A549 (cell line): ENCODE data around the gene DIAPH1. TPM values are rescaled to one million over a fixed set of nuclear protein-coding genes. Genes with fewer than 3 reads are reported as not detected.
A peak's percentile ranks its signal among the peaks of the same experiment; 100 is the strongest.

Source experiments
- ATAC-seq, 2 experiments: fragments of 200-7000 bp in 1 of 2; fragments of >200 bp in 1 of 2; cut with Nextera tagmentation in 1 of 2; cut with Tn5 transposase in 1 of 2; 3 replicates each; pipeline versions ENCODE4 v1.8.0 to v1.9.1; 2018 to 2020; ENCODE audit warnings: mild to moderate bottlenecking in 1 of 2, moderate library complexity in 1 of 2
- CTCF ChIA-PET: fragments of 300-600 bp; sonication (Branson Sonifier 250); formaldehyde crosslinking; extraction: SDS; loops from one replicate; lab custom pipeline; 2021; ENCODE audit warnings: antibody characterized with exemption, inconsistent platforms; lab: Yijun Ruan, JAX
- POLR2A ChIA-PET: fragments of 350-600 bp; formaldehyde crosslinking; extraction: SDS; loops from one replicate; lab custom pipeline; 2021; ENCODE audit warnings: antibody characterized with exemption, inconsistent platforms; lab: Yijun Ruan, JAX
- DNase-seq, 2 experiments: peaks; one replicate each; pipeline versions ENCODE4 v3.0.0 to v3.0.0-alpha.2; 2011 to 2016; ENCODE audit warnings: low read depth in 1 of 2, low spot score in 1 of 2
- FAIRE-seq: peaks from 2 replicates; lab custom pipeline; 2011; peaks lifted over from hg19 to GRCh38; lab: Jason Lieb, UNC
- H3K27ac ChIP-seq, 2 experiments: fragments of >200 bp; sonication (Bioruptor Twin); formaldehyde crosslinking; 3 replicates each; pipeline ENCODE4 v1.5.1; 2016 to 2017
- H3K4me1 ChIP-seq: fragments of >200 bp; sonication (Bioruptor Twin); formaldehyde crosslinking; 3 replicates; pipeline ENCODE4 v1.6.1; 2016
- H3K4me2 ChIP-seq: fragments of >200 bp; sonication (Bioruptor Twin); formaldehyde crosslinking; 3 replicates; pipeline ENCODE4 v1.6.1; 2016
- H3K4me3 ChIP-seq: fragments of >200 bp; sonication (Bioruptor Twin); formaldehyde crosslinking; 3 replicates; pipeline ENCODE4 v1.5.1; 2016
- H3K9me3 ChIP-seq: fragments of >200 bp; sonication (Bioruptor Twin); formaldehyde crosslinking; 3 replicates; pipeline ENCODE4 v1.6.1; 2016
- ATOH8 ChIP-seq: fragments of 250-450 bp; sonication (Bioruptor Pico); IDR thresholded peaks from 2 replicates; pipeline ENCODE4 v1.5.0; 2020; ENCODE audit warnings: low read depth, mild to moderate bottlenecking, moderate library complexity
- CBX2 ChIP-seq: fragments of 200-600 bp; sonication (generic); IDR thresholded peaks from 2 replicates; pipeline ENCODE4 v1.6.1; 2016; ENCODE audit warnings: low read depth, mild to moderate bottlenecking, borderline replicate concordance
- CHD2 ChIP-seq: fragments of 150-350 bp; IDR thresholded peaks from 2 replicates; pipeline ENCODE4 v1.6.1; 2014; ENCODE audit warnings: low read length; ENCODE audit not compliant: partially characterized antibody
- CHD4 ChIP-seq: fragments of 200-600 bp; sonication (generic); IDR thresholded peaks from 2 replicates; pipeline ENCODE4 v1.6.1; 2016; ENCODE audit warnings: antibody characterized with exemption, mild to moderate bottlenecking, borderline replicate concordance
- EHF ChIP-seq: fragments of 250-450 bp; sonication (Bioruptor Pico); IDR thresholded peaks from 2 replicates; pipeline ENCODE4 v1.5.0; 2020; ENCODE audit warnings: mild to moderate bottlenecking
- EHMT2 ChIP-seq: fragments of 200-600 bp; sonication (generic); IDR thresholded peaks from 2 replicates; pipeline ENCODE4 v1.6.1; 2016; ENCODE audit warnings: antibody characterized with exemption, low read depth, mild to moderate bottlenecking, moderate library complexity
- ELK1 ChIP-seq: fragments of 150-350 bp; IDR thresholded peaks from 2 replicates; pipeline ENCODE4 v1.6.1; 2014; ENCODE audit warnings: low read depth, mild to moderate bottlenecking, low read length
- ESRRA ChIP-seq: fragments of 150-350 bp; IDR thresholded peaks from 2 replicates; pipeline ENCODE4 v1.6.1; 2014; ENCODE audit warnings: mild to moderate bottlenecking, low read length, borderline replicate concordance
- FOXS1 ChIP-seq: fragments of 250-450 bp; sonication (Bioruptor Pico); IDR thresholded peaks from 2 replicates; pipeline ENCODE4 v1.5.0; 2020; ENCODE audit warnings: mild to moderate bottlenecking, moderate library complexity
- HEYL ChIP-seq: fragments of 250-450 bp; sonication (Bioruptor Pico); IDR thresholded peaks from 2 replicates; pipeline ENCODE4 v1.8.0; 2021; ENCODE audit warnings: mild to moderate bottlenecking, moderate library complexity
- HOXB13 ChIP-seq: fragments of 250-450 bp; sonication (Bioruptor Pico); IDR thresholded peaks from 2 replicates; pipeline ENCODE4 v1.5.0; 2020; ENCODE audit warnings: low read depth, mild to moderate bottlenecking, moderate library complexity
- HOXB5 ChIP-seq: fragments of 250-450 bp; sonication (Bioruptor Pico); IDR thresholded peaks from 2 replicates; pipeline ENCODE4 v1.5.0; 2020; ENCODE audit warnings: mild to moderate bottlenecking, moderate library complexity
- KDM1A ChIP-seq: fragments of 200-600 bp; sonication (generic); IDR thresholded peaks from 2 replicates; pipeline ENCODE4 v1.6.1; 2016; ENCODE audit warnings: low read depth, mild to moderate bottlenecking
- KDM5A ChIP-seq: fragments of 200-600 bp; sonication (generic); IDR thresholded peaks from 2 replicates; pipeline ENCODE4 v1.6.1; 2016; ENCODE audit warnings: antibody characterized with exemption, mild to moderate bottlenecking
- MAFK ChIP-seq: fragments of 450-650 bp; IDR thresholded peaks from 2 replicates; pipeline ENCODE4 v1.6.1; 2014; ENCODE audit not compliant: partially characterized antibody
- MYC ChIP-seq: IDR thresholded peaks from 2 replicates; pipeline ENCODE4 v1.6.1; 2012; ENCODE audit warnings: mild to moderate bottlenecking, inconsistent platforms, low read length, improper control_type of control experiment, borderline replicate concordance
- NFE2L2 ChIP-seq: fragments of 150-350 bp; conservative IDR thresholded peaks from 2 replicates; pipeline ENCODE4 v1.6.1; 2014; ENCODE audit warnings: low read length
- NPAS2 ChIP-seq: fragments of 250-450 bp; sonication (Bioruptor Pico); IDR thresholded peaks from 2 replicates; pipeline ENCODE4 v1.8.0; 2022; ENCODE audit warnings: mild to moderate bottlenecking, moderate library complexity, borderline replicate concordance
- PHF8 ChIP-seq: fragments of 200-600 bp; sonication (generic); IDR thresholded peaks from 2 replicates; pipeline ENCODE4 v1.6.1; 2016; ENCODE audit warnings: low read depth, mild to moderate bottlenecking, antibody characterized with exemption, moderate library complexity, borderline replicate concordance
- POLR2A ChIP-seq: IDR thresholded peaks from 2 replicates; pipeline ENCODE4 v1.6.1; 2012; ENCODE audit warnings: mild to moderate bottlenecking, low read length
- RAD21 ChIP-seq, 2 experiments: fragments of >200 bp in 1 of 2; sonication (Bioruptor Twin) in 1 of 2; formaldehyde crosslinking in 1 of 2; IDR thresholded peaks in 1 of 2; conservative IDR thresholded peaks in 1 of 2; 2 replicates in 1 of 2; 3 replicates in 1 of 2; pipeline ENCODE4 v1.6.1; 2012 to 2018; ENCODE audit warnings: inconsistent platforms in 1 of 2
- RFX5 ChIP-seq: fragments of 450-650 bp; IDR thresholded peaks from 2 replicates; pipeline ENCODE4 v1.7.1; 2014; ENCODE audit warnings: antibody characterized with exemption, mild to moderate bottlenecking, moderate library complexity
- RNF2 ChIP-seq: fragments of 200-600 bp; sonication (generic); IDR thresholded peaks from 2 replicates; pipeline ENCODE4 v1.6.1; 2016; ENCODE audit warnings: low read depth, mild to moderate bottlenecking, antibody characterized with exemption, moderate library complexity, borderline replicate concordance
- TP53 ChIP-seq: fragments of 250-450 bp; sonication (Bioruptor Pico); IDR thresholded peaks from 2 replicates; pipeline ENCODE4 v1.5.0; 2021; ENCODE audit warnings: mild to moderate bottlenecking, moderate library complexity
- ZC3H11A ChIP-seq: fragments of 450-650 bp; IDR thresholded peaks from 2 replicates; pipeline ENCODE4 v1.6.1; 2014; ENCODE audit warnings: antibody characterized with exemption, mild to moderate bottlenecking
- ZNF302 ChIP-seq: fragments of 250-450 bp; sonication (Bioruptor Pico); IDR thresholded peaks from 2 replicates; pipeline ENCODE4 v1.9.0; 2021; ENCODE audit warnings: inconsistent platforms, mild to moderate bottlenecking, moderate library complexity
- ZSCAN20 ChIP-seq: fragments of 250-450 bp; sonication (Bioruptor Pico); IDR thresholded peaks from 2 replicates; pipeline ENCODE4 v1.8.0; 2022; ENCODE audit warnings: mild to moderate bottlenecking, moderate library complexity
- WGBS: methylation state at CpG from one replicate; pipeline ENCODE4 v1.1.6; 2017; ENCODE audit errors: missing lambda C conversion rate; 5-methylcytosine and 5-hydroxymethylcytosine counted together
- polyA plus RNA-seq, 4 experiments: library from polyadenylated mRNA; depleted of rRNA in 3 of 4; stranded (reverse); fragments of >200 nt; fragmentation: RNase III in 1 of 4; extraction: RNeasy Plus Mini Kit Qiagen cat#74134 plus additional on column Dnase treatment in 1 of 4; gene quantifications; 2 replicates in 3 of 4; 3 replicates in 1 of 4; pipeline ENCODE4 v1.2.3, GENCODE V29; 2011 to 2017
- TF ChIP-seq, protein P1 (sequence below): IDR thresholded peaks from 2 replicates; pipeline ENCODE4 v1.6.1; 2012
- TF ChIP-seq, protein P2 (sequence below): fragments of 450-650 bp; IDR thresholded peaks from 2 replicates; pipeline ENCODE4 v1.6.1; 2014; ENCODE audit warnings: antibody characterized with exemption
- TF ChIP-seq, protein P3 (sequence below): fragments of >200 bp; sonication (Bioruptor Twin); formaldehyde crosslinking; IDR thresholded peaks from 2 replicates; pipeline ENCODE4 v1.6.1; 2016
- TF ChIP-seq, protein P4 (sequence below): IDR thresholded peaks from 2 replicates; pipeline ENCODE4 v1.6.1; 2012; ENCODE audit warnings: low read depth, borderline replicate concordance

Gene DIAPH1
- polyA plus RNA-seq, 2 of the 4 experiments (the other 2 are of a cell fraction): 53.4 to 59.8 TPM

- no peak for FAIRE-seq
- no peak for TF ChIP-seq HEYL (CRISPR knock-in tag)
- no peak for TF ChIP-seq ZNF302 (CRISPR knock-in tag)
- TF ChIP-seq, protein P1, sequence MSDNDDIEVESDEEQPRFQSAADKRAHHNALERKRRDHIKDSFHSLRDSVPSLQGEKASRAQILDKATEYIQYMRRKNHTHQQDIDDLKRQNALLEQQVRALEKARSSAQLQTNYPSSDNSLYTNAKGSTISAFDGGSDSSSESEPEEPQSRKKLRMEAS: no peak
- TF ChIP-seq ZSCAN20 (CRISPR knock-in tag): no peak
- TF ChIP-seq CHD4: no peak
- TF ChIP-seq MYC: no peak
- TF ChIP-seq, protein P2, sequence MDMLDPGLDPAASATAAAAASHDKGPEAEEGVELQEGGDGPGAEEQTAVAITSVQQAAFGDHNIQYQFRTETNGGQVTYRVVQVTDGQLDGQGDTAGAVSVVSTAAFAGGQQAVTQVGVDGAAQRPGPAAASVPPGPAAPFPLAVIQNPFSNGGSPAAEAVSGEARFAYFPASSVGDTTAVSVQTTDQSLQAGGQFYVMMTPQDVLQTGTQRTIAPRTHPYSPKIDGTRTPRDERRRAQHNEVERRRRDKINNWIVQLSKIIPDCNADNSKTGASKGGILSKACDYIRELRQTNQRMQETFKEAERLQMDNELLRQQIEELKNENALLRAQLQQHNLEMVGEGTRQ: no peak
- TF ChIP-seq ESRRA: no peak
- TF ChIP-seq PHF8: no peak
- TF ChIP-seq, protein P3, sequence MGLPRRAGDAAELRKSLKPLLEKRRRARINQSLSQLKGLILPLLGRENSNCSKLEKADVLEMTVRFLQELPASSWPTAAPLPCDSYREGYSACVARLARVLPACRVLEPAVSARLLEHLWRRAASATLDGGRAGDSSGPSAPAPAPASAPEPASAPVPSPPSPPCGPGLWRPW: no peak
- no peak for TF ChIP-seq CBX2
- no peak for TF ChIP-seq KDM5A
- no peak for TF ChIP-seq ATOH8 (CRISPR knock-in tag)
- no peak for TF ChIP-seq RFX5
- no peak for TF ChIP-seq NPAS2 (CRISPR knock-in tag)
- no peak for TF ChIP-seq MAFK
- no peak for TF ChIP-seq HOXB13 (CRISPR knock-in tag)
- no peak for TF ChIP-seq ELK1
- TF ChIP-seq ZC3H11A: no peak
- ChIA-PET CTCF (interaction anchor here (0.6 to 2.1 kb wide), 4 partner anchors 11 to 334 kb away, joined by 4 to 12 read pairs (median 8); no protein-coding TSS in a partner anchor), POLR2A (interaction anchor here (1.1 kb wide), 1 partner anchor 17 kb away, joined by 7 read pairs; the partner anchor contains the start of genes HDAC3 and RELL2)
- H3K4me1 ChIP-seq: peaks cover 12% of the 10 kb centered on the region
- ATAC-seq: no peak
- no peak for DNase-seq
- H3K9me3 ChIP-seq: no peaks in the 10 kb centered on the region
- no peak overlapping the region for H3K4me3 ChIP-seq
- no peak overlapping the region for H3K4me2 ChIP-seq
- no peak overlapping the region for H3K27ac ChIP-seq
- 58% methylated on average over 2 of the region's 2 CpGs for WGBS
These were observed 35.5 kb upstream of the DIAPH1 start for GRCh38 chr5:141654298-141654697.

DNA sequence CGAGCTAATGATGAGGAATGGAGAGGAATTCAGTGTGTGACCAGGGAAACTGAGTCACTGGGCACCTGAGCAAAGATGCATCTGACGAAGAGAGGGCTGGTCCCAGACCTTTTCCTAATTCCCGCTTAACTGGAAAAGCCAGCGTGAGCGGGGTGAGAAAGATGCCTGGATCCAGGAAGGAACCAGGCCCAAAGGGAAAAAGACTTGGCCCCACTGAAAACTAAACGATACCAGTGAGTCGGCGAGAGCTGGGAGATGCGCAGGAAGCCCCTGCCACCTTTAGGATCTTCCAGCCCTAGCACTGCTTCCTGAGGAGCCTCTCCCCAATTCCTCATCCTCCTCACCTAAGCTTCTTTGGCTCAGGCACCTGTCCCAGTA is 32.9 kb upstream of the DIAPH1 start:
- FAIRE-seq (no peak), ATAC-seq (no peak; a peak in 1 of 6 replicates), DNase-seq (no peak)
- 78% methylated on average over 9 of the region's 9 CpGs for WGBS
- ChIA-PET CTCF (interaction anchor here (1.0 to 2.7 kb wide), 5 partner anchors 11 to 60 kb away, joined by 3 to 17 read pairs (median 5); partner anchors contain the start of gene DIAPH1), POLR2A (interaction anchor here (1.7 kb wide), 1 partner anchor 15 kb away, joined by 14 read pairs; the partner anchor contains the start of genes HDAC3 and RELL2)
- TF ChIP-seq CHD2: no peak
- TF ChIP-seq EHF (CRISPR knock-in tag): no peak
- TF ChIP-seq EHMT2: no peak
- TF ChIP-seq POLR2A: no peak
- TF ChIP-seq NPAS2 (CRISPR knock-in tag): no peak
- TF ChIP-seq RFX5: no peak
- no peak for TF ChIP-seq KDM1A
- TF ChIP-seq NFE2L2: no peak
- TF ChIP-seq TP53 (CRISPR knock-in tag): no peak
- TF ChIP-seq, protein P1: no peak
- no peak for TF ChIP-seq RNF2
- TF ChIP-seq HOXB5: no peak
- TF ChIP-seq HEYL (CRISPR knock-in tag): no peak
- no peak for TF ChIP-seq RAD21 (conservative IDR thresholded peaks at IDR 0.05 in 1 of 2, IDR thresholded peaks at IDR 0.05 in 1 of 2)
- TF ChIP-seq, protein P4, sequence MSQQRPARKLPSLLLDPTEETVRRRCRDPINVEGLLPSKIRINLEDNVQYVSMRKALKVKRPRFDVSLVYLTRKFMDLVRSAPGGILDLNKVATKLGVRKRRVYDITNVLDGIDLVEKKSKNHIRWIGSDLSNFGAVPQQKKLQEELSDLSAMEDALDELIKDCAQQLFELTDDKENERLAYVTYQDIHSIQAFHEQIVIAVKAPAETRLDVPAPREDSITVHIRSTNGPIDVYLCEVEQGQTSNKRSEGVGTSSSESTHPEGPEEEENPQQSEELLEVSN: no peak
- no peak for TF ChIP-seq FOXS1 (CRISPR knock-in tag)
- Histone ChIP-seq H3K4me3 (peak overlapping the region; percentile 70), H3K4me2 (peak overlapping the region; percentile 67), H3K4me1 (peaks cover 4% of the 10 kb centered on the region; the same call in 1 of the 3 replicates), H3K27ac (peak overlapping the region; percentile 61 to 90), H3K9me3 (no peaks in the 10 kb centered on the region)
